Measurements from ENCODE around the gene SHROOM3.

SHROOM3 gene

DNA sequence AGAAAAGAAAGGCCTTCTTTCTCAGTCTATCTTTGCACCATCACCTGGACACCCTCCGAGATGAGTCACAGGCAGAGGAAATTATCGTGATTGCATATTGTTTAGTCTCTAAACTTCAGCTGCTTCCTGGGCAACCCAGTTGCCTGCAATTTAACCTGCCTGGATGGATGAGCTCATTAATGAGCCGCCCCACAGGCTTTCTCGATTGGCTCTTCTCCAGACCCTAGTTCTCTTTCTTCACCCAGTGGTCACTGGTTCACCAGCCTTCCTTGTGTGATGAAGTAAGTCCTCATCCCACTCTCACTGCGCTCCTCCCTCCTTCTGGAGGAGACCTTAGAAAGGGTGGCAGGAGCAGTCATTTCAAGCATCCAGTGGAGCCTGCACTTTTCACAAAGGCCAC, 368.5 kb downstream of the SHROOM3 start:
- TF ChIP-seq, protein P1, sequence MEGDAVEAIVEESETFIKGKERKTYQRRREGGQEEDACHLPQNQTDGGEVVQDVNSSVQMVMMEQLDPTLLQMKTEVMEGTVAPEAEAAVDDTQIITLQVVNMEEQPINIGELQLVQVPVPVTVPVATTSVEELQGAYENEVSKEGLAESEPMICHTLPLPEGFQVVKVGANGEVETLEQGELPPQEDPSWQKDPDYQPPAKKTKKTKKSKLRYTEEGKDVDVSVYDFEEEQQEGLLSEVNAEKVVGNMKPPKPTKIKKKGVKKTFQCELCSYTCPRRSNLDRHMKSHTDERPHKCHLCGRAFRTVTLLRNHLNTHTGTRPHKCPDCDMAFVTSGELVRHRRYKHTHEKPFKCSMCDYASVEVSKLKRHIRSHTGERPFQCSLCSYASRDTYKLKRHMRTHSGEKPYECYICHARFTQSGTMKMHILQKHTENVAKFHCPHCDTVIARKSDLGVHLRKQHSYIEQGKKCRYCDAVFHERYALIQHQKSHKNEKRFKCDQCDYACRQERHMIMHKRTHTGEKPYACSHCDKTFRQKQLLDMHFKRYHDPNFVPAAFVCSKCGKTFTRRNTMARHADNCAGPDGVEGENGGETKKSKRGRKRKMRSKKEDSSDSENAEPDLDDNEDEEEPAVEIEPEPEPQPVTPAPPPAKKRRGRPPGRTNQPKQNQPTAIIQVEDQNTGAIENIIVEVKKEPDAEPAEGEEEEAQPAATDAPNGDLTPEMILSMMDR (IDR thresholded peaks at IDR 0.05; ENCODE audit: extremely low read depth, missing control alignments) = no peak
- DNase-seq (ENCODE audit: low spot score) = no peak

DNA sequence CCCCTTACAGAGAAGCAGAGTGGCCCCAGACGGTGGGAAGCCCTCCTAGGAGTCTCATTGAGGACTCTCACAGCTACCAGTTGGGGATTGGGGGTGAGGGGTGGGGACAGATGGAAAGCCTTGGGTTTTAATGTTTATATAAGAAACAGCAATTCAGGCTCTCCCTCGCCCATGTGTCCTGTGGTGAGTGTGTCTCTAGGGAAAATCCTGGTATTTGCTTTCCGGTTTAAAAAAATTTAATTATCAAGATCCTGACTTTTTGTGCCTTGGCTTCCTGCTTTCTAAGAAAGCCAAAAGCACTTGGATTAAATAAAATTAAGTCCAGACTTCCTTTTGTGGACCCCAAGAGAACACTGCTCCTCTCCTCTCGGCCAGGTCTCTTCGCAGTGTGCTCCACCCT, 369.1 kb downstream of the SHROOM3 start:
- TF ChIP-seq, protein P1 (IDR thresholded peaks at IDR 0.05; ENCODE audit: extremely low read depth, missing control alignments) = no peak
- DNase-seq (ENCODE audit: low spot score) = no peak

DNA sequence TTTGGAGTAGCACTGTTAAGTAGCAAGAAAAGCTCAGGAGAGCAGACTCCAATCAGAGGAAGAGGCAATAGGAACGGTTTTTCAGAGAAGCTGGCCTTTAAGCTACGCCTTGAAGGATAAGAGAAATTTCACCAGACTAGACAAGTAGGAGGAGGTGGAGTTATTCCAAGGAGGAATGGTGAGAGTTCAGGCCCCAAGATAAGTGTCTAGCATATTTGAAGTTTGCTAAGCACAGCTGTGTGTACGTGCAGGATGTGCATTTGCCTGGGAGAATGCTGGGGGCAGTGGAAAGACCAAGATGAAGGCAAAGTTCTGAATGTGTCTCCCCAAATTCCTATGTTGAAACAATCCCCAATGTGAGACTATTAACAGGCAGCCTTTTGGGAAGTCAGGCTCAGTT, 371.3 kb downstream of the SHROOM3 start:
- DNase-seq (ENCODE audit: low spot score) = no peak
- TF ChIP-seq, protein P1 (IDR thresholded peaks at IDR 0.05; ENCODE audit: extremely low read depth, missing control alignments) = no peak

DNA sequence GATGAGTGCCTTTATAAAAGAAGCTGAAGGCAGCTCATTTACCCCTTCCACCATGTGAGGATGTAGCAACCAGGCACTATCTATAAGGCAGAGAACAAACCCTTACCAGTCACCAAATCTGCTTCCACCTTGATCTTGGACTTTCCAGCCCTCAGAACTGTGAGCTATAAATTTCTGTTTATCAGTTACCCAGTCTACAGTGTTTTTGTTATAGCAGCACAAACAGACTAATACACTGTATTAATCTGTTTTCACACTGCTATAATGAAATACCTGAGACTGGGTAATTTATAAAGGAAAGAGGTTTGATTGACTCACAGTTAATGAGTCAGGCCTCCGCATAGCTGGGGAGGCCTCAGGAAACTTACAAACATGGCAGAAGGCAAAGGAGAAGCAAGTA, 371.7 kb downstream of the SHROOM3 start:
- TF ChIP-seq, protein P1 (IDR thresholded peaks at IDR 0.05; ENCODE audit: extremely low read depth, missing control alignments) = no peak
- no peak for DNase-seq (ENCODE audit: low spot score)

DNA sequence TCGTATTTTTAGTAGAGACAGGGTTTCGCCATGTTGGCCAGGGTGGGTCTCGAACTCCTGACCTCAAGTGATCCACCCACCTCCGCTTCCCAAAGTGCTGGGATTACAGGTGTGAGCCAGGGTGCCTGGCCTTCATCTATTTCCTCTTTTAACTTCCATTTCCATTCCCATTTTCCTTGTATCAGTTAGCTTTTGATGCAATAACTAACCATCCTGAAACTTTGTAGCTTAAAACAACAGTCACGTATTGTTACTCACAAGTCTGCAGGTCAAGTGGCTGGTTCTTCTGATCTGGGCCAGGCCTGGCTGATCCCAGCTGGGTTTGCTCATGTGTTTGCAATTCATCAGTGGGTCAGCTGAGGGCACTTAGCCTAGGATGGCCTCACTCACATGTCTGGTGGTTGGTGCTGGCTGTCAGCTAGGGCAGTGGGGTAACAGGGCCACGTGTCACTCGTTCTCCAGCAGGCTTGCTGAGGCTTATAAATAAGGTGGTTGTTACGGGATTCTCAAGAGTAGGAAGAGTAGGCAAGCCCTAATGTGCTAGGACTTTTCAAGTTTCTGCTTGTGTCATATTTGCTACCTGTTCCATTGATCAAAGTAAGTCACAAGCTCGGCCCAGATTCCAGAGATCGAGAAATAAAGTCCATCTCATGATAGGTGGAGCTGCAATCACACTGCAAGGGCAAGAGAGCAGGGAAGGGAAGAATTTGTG, 374.7 kb downstream of the SHROOM3 start:
- DNase-seq (ENCODE audit: low spot score) = no peak
- TF ChIP-seq, protein P1 (IDR thresholded peaks at IDR 0.05; ENCODE audit: extremely low read depth, missing control alignments) = no peak

DNA sequence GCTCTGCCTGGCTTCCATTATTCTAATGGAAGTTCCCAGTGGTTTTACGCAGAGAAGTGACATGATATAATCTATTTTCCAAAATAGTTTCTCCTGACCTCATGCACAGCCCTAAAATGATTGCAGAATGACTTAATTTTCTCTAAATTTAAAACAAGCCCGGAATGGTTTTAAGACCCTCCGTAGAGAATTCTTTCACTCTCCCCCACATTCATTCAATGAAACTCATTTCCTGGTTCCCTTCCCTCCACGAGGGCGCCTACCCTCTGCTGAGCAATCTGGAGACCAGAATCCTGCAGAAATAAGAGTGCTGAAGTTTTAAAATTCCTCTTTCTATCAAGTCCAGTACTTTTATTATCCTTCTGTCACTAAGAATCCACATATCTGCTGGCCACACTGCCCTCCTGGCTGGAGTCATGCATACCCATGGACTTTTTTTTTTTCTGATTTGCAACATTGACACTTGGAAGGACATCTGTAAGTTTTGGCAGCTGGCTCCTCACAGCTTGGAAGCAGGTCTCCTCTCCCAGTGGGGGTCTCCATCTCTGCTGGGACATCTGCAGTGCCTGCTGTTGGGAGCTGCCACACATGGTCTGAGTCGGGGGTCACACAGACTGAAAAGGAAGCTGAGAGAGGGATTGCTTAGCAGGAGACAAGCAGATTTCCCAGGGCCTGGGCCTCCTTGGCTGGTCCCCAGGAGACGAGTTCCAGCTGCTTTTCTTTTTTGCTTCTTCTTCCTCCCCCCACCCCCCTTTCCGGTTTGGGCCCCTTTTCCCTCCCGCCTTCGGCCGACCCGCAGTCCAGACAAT, 376.8 kb downstream of the SHROOM3 start:
- TF ChIP-seq, protein P1 (IDR thresholded peaks at IDR 0.05; ENCODE audit: extremely low read depth, missing control alignments) = no peak
- no peak for DNase-seq (ENCODE audit: low spot score)

DNA sequence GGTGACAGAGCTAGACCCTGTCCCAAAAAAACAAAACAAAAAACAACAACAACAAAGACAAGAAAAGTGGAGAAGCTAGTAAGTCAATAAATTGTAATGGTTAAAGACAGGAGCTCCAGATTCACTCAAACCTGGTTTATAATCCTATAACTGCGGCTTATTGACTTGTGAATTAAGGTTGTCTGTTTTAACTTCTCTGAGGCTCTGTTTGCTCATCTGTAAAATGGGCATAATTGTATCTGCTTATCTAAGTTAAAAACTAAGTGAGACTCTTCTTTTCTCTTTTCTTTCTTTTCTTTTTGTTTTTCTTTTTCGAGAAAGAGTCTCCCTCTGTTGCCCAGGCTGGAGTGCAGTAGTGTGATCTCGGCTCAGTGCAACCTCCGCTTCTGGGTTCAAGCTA, 378.0 kb downstream of the SHROOM3 start:
- no peak for DNase-seq (ENCODE audit: low spot score)
- TF ChIP-seq, protein P1 (IDR thresholded peaks at IDR 0.05; ENCODE audit: extremely low read depth, missing control alignments) = no peak
